Putamen (tissue), 1 donor: ENCODE results near the gene KIF18A.
"Not testable (repeated sequence)": the region's sequence is repeated elsewhere in the genome, so short reads cannot be mapped to it uniquely, and the experiment has no call there.

ENCODE experiments used
- DNase-seq: peaks from one replicate; pipeline ENCODE4 v3.0.0-alpha.2; 2016; ENCODE audit warnings: low spot score

The KIF18A gene

DNA sequence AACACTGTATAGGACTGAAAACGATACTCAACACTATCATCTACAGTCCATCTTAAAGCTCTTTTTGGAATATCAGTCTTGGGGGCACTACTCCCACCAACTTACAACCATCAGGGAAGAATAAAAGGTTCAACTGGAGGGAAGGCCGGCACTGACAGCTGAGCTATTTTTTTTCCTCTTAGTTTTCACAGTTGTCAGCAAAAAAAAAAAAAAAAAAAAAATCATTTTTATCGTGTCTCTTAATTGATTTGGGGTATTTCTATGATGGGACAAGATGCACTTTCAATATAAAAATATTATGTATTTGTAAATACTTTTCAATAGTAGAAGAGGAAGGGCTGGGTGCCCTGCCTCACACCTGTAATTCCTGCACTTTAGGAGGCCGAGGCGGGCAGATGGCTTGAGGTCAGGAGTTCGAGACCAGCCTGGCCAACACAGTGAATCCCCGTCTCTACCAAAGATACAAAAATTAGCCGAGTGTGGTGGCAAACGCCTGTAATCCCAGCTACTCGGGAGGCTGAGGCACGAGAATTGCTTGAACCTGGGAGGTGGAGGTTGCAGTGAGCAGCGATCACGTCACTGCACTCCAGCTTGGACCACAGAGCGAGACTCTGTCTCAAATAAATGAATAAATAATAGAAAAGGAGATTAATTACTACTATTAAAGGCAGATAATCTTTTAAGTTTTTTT lies 1.5 kb downstream of the KIF18A start:
- DNase-seq = no peak

DNA sequence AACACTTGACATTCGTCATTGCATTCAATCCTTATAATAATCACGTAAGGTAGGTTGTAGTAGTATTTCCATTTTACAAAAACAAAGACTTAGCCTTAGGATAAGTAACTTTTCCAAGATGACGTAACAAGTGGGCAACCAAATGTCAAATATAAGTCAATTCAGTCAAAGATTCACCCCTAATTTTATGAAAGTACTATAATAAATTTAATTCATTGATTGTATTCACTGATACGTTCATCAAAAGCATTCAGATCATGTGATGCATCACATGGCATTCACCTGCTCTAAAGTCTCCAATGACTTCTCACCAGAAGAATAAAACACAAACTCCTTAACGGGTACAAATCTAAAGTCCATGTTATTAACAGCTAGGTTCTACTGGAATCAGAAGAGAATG lies 2.1 kb downstream of the KIF18A start:
- no peak for DNase-seq

DNA sequence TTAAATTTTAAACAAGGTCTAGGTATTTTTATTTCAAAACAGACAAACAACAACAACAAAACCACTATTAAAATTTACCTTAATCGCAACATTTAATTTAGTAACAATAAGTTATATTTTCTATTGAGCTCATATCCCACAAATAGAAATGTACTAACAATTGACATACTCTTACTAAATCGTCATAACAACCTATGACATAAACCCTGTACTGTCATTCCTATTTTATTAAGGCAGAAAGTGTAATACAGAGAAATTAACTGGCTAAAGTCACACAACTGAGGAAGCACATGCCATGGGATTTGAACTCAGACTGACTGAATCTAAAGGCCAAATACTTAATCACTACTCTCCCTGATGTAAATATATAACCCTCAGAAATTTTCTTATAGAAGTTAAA lies 3.0 kb downstream of the KIF18A start:
- DNase-seq = no peak

DNA sequence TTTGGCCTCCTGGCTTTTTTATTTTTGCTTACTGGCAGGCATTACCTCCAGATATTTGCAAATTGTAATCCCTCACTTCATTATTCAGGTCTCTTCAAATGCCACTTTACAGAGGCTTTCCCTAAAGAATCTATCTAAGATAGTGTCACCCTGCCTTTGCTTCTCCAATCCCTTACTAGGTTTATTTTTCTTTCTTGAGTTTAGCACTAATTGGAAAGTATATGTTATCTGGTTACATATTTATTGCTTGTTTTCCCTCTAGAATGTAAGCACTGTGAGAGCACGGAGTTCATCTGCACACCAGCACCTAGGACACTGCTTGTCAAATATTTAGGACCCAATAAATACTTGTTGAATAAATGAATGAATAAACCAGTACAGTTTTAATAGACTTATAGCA lies 3.5 kb downstream of the KIF18A start:
- no peak for DNase-seq

DNA sequence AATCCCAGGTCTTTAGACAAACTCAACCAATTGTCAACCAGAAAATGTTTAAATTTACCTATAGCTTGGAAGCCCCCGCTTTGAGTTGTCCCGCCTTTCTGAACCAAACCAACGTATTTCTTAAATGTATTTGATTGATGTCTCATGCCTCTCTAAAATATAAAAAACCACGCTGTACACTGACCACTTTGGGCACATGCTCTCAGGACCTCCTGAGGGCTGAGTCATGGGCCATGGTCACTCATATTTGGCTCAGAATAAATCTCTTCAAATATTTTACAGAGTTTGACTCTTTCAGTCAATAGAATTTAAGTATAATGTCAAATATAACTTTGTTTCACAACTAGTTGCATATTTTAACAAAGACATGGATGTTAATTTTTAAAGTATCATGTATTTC lies 5.7 kb downstream of the KIF18A start:
- not testable (repeated sequence) for DNase-seq

DNA sequence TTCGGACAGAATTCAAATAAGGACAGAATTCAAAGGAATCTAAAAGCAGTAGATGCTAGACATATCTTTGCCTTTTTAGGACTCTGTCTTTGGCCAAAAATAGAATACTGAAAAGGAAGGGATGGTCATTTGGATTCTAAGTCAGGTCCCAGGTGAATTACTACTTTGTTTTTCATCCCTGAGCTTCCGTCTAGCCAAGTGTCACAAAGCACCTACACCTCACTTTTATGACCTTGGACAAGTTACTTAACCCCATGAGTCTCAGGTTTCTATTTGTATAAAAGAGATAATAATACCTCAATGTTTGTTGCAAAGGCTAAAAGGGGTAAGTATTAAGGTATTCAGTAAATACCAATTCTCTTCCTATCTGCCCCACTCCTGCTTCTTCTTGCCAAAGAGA lies 7.3 kb downstream of the KIF18A start:
- no peak for DNase-seq

DNA sequence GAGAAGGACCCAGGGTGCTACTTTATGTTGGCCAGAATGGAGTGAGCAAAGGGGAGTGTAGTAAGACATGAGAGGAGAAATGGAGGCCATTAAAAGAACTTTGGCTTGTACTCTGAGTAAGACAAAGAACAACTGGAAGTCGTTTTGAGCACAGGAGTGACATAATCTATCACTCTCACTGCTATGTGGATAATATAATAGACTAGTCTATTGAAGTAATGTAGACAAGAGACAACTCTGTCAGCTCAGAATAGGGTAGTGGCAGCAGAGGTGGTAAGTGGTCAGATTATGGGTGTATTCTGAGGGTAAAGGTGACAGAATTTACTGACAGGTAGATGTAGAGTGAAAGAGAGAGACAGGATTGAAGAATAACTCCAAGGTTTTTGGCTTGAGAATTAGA lies 8.2 kb downstream of the KIF18A start:
- no peak for DNase-seq

DNA sequence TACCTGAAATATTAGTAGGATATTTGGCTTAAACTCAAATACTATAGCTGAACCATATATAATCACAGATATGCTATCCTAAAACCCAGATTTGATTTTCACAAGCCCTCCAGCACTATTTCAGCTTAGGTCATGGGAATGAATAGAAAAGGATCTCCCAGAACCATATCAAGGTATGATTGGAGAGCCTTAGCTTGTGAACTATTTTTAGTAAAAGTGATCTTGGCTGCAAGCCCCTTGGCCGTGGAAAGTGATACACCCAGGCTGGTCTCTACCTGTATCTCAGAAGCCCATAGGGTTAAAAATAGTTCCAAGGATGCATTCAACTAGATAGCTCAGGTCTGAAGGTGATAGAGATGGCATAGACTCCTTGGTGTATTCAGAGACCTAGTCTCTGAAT lies 9.7 kb downstream of the KIF18A start:
- DNase-seq = no peak

DNA sequence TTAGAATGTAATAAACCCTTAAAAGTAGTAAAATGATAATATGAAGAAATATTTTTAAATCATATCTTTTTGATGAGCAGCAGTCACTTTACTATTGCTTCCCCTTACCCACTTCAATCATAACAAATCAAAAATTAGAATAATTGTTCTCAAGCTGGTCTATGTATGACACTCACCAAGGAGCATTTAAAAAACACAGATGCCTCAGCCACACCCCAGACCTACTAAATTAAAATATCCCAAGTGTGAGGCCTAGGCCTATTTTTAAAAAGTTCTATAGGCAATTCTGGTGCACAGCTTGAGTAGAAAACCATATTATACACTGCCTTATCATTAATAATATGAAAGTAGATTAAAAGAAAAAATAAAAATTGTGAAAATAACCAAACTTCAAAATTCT lies 15.2 kb downstream of the KIF18A start:
- DNase-seq = no peak

DNA sequence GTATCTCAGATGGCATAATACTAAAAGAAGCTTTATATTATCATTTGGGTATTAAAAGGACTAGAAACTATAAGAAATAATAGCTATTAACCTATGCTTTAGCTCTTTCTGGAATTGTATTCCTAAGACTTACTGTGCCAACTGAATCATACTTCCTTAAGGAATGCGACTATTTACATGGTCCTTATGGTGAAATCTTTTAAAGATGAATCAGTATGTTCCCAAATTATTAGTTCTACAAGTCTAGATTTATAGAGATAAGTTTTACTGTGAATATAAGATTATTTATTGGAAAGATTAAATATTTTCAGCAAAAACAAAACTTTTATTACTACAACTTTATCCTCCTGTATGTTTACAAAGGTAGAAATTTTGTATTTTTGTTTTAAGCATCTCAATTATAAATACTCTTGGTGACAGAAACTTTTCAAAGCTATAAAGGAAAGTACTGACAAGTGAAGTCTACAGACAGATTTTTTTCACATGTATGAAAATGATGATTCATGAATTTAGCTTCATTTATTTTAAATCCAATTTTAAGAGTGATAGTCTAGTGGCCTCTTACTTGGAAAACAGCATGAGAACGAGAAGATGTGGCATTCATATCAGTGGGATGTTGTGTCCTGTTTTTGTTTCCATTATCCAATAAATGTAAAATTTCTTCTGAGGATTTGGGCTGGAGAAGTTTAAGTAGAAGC lies 17.8 kb downstream of the KIF18A start:
- no peak for DNase-seq

DNA sequence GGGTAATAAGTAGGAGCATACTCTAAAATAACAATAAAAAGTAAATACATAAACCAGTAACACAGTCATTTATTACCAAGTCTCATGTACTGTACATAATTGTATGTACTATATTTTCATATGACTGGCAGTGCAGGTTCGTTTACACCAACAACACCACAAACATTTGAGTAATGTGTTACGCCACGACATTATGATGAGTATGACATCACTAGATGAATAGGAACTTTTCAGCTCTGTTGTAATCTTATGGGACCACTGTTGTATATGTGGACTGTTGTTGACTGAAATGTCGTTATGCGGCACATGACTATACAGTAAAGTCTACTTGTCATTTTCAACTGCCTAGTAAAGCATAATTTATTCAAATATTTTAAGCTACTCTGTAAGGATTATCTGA lies 18.6 kb downstream of the KIF18A start:
- DNase-seq = no peak

DNA sequence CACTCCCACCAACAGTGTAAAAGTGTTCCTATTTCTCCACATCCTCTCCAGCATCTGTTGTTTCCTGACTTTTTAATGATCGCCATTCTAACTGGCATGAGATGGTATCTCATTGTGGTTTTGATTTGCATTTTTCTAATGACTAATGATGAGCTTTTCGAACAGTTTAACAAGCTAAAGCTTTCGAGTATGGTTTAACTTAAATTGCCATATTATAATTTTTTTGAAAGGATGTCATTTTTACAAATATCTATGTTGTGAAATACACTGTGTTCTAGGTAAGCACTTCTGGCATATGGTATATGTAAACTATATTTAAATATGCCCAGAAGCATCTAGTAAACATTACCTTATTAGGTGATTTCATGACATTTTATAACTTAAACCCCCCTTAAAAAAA lies 20.3 kb downstream of the KIF18A start:
- not testable (repeated sequence) for DNase-seq

DNA sequence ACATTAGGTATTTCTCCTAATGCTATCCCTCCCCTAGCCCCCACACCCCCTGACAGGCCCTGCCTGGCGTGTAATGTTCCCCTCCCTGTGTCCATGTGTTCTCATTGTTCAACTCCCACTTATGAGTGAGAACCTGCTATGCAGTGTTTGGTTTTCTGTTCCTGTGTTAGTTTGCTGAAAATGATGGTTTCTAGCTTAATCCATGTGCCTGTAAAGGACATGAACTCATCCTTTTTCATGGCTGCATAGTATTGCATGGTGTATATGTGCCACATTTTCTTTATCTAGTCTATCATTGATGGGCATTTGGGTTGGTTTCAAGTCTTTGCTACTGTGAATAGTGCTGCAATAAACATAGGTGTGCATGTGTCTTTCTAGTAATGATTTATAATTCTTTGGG lies 20.8 kb downstream of the KIF18A start:
- DNase-seq = not testable (repeated sequence)

DNA sequence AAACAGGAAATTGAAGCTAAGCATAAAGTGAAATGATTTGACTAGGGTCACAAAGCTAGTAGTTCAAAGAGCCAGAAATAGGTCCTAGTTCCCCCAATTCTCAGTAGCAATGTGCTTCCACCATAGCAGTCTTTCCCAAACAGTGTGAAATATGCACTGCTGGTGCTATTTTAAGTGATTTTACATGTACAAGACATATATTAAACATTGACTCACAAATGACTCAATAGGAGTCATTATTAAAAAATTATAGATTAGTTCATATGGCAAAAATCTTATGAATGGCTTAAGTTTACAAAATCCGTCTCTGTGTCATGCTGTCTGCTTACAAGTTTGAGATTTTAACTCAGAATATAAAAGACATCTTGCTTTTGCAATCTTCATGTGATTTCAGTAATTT lies 21.4 kb downstream of the KIF18A start:
- DNase-seq = no peak

DNA sequence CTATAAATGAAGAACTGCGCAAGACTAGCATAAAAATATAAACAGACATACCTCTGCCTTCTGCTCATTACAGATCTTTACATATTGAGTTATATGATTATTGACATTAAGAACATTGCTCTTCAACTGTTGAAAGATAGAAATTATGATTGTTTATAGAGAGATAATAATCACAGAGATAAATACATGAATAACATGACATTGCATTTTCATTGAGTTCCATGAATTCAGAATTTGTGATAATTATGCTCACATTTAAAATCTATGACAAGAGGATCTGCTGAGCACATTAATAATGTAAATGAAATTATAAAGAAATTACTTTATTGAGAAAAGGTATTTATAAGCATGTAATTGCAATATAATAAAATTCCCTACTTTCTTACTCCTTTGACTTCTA lies 24.8 kb downstream of the KIF18A start:
- DNase-seq = no peak

DNA sequence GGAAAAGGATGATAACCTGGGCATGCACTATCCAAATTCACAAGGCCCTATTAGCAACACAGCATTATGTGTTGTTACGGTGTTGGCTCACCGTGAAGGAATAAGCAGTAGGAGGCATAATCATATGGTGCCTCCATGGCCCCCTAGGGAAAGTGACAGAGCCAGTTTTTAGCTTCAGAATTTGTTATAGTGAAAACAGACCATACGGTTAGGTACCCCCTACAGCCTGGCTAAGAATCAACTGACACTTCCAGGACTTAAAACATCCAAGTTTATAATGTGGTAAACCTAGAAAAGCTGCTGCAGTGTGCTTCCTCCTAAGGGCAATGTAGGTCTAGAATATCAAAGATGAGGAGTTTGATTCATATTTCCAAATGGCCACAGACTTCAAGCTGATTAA lies 30.4 kb downstream of the KIF18A start:
- no peak for DNase-seq

DNA sequence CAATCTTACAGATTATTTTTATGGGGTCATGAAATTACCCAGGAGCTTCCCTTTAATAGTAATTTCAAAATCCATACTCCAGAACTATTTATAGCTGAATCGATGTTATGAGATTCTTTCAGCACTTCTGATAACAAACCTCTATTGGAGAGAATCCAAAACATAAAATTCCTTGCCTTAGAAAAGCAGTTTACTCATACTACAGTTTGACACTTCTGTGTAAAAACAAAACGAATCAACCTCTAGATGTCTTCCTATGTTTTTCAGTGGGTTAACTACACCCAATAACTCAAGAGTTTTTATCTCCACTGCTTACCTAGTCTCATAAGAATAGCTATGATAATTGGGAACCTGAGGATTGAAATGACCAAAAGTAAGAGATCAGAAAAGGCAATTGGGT lies 35.6 kb downstream of the KIF18A start:
- DNase-seq = no peak

DNA sequence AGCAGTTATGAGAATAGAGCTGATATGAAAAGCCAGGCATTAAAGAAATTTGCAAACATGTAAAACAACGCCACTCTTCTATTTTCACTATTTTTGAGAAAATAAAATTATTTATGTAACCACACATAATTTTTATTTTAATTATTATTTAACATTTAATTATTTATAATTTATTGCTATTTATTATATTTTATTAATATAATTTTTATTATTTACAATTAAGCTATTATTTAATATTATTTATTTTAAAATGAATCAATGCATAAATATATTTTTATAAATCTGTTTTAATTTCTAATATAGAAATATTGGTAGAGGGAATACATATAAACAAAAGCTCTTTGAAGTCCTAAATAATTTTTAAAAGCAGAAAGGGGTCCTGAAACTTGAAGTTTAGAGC lies 36.7 kb downstream of the KIF18A start:
- DNase-seq = no peak

DNA sequence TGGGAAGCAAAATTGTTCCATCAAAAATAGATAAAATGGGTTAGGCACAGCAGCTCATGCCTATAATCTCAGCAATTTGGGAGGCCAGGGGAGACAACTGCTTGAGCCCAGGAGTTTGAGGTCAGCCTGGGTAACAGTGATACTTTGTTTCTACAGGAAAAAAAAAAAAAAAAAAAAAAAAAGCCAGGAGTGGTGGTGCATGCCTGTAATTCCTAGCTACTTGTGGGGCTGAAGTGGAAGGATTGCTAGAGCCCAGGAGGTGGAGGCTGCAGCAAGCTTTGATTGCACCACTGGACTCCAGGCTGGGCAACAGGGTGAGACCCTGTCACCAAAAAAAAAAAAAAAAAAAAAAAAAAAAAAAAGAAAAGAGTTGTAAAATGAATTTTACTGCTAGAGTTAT lies 49.6 kb downstream of the KIF18A start:
- DNase-seq = no peak

DNA sequence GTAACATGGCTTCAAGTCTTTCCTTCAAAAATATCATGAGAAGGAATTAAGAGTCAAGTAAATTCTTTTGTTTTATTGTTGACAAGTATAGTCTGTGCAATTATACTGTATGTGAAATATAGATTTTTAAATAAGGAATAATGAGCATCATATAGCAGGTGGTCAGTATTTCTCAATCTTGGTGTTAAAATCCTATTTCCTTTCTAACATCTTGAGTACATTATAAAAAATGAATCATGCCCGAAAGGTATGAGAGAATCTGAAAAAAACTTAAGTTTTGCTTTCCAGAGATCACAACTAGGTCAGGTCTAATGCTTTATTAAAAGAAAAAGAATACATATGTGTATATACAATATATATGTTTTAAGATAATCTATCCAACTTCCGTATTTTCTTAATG lies 53.1 kb downstream of the KIF18A start:
- DNase-seq = no peak

DNA sequence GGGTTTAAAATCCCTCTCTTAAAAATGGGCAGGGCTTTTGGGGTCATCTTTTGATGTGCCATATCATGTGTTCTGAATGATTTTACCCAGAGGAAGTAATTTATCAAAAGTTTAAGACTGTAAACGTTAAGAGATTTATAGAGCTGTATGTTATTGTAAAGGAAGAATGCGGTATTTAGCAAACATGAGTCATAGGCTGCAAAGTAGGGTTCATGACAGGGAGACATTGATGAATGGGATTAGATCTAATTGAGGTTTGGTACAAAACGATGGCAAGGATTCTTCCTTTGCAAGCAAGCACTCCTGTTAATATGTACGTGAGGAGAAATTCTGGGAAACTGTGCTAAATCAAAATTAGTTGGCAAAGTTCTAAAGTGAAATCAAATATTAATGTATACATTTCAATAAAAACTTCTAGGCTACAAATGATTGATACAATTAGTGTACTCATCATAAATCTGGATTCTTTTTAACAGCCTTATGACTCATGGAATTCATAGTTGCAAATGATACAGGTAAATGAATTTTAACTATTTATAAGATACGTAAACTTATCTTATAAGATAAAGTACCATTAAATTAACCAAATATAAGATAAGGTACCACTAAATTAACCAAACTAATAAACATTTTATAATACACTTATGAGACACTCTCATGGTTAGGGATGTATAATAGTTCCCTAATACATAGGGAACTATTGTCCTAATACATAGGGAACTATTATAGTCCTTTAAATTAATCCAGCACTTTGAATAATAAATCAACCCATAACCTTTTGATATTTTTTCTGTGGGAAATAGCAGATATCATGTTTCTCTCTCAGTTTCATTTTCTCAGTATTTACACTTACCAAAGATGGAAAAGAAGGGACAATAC lies 58.4 kb downstream of the KIF18A start:
- no peak for DNase-seq

DNA sequence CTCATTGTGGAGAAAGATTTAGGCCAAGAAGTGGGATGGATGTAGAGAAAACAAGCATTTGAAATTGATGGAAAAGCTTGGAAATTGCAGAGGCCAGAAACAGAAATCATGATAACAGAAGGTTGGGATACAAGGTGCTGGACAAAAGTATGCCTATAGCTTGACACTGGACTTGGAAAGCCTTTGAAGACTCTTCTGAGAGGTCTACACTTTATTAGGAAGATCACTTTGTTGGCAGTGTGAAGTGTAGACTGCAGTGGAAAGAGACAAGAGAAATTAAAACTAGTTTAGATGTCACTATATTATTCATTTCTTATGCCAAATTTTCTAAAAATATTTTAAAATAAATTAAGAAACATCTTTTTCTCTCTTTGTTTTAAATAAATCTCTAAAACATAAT lies 59.1 kb downstream of the KIF18A start:
- DNase-seq = no peak
